Regular cardiac myocyte (primary cell): ENCODE results near the gene PTPMT1. TPM values are rescaled to one million over a fixed set of nuclear protein-coding genes. Genes with fewer than 3 reads are reported as not detected.

Experiments
- total RNA-seq: library from RNA; depleted of rRNA; stranded (reverse); fragments of >200 nt; gene quantifications from 2 replicates; pipeline ENCODE4 v1.2.3, GENCODE V29; 2014

Gene PTPMT1
- 78.8 and 90.8 TPM in 2 replicates for total RNA-seq

GRCh38 chr11:47565340-47566148 lies at the start of gene PTPMT1:
TSS of gene PTPMT1 (plus strand) at chr11:47565599. CDS start at chr11:47565623, 24 bp downstream.

GRCh38 chr11:47552566-47553405 lies 12.6 kb upstream of the PTPMT1 start, which contains the start of gene CELF1:
TSS of gene CELF1 (minus strand) at chr11:47553132. CDS start at chr11:47499523, 53,609 bp downstream.

GRCh38 chr11:47578524-47579494 lies 13.4 kb downstream of the PTPMT1 start, which contains the start of the genes KBTBD4 and NDUFS3:
TSS of gene KBTBD4 (minus strand) at chr11:47578970. CDS start at chr11:47578951, 19 bp downstream.
TSS of gene NDUFS3 (plus strand) at chr11:47579074. CDS start at chr11:47579092, 18 bp downstream.

GRCh38 chr11:47586098-47586855 lies 20.9 kb downstream of the PTPMT1 start, which contains the start of gene FAM180B:
TSS of gene FAM180B (plus strand) at chr11:47586678. CDS start at chr11:47586769, 91 bp downstream.

DNA sequence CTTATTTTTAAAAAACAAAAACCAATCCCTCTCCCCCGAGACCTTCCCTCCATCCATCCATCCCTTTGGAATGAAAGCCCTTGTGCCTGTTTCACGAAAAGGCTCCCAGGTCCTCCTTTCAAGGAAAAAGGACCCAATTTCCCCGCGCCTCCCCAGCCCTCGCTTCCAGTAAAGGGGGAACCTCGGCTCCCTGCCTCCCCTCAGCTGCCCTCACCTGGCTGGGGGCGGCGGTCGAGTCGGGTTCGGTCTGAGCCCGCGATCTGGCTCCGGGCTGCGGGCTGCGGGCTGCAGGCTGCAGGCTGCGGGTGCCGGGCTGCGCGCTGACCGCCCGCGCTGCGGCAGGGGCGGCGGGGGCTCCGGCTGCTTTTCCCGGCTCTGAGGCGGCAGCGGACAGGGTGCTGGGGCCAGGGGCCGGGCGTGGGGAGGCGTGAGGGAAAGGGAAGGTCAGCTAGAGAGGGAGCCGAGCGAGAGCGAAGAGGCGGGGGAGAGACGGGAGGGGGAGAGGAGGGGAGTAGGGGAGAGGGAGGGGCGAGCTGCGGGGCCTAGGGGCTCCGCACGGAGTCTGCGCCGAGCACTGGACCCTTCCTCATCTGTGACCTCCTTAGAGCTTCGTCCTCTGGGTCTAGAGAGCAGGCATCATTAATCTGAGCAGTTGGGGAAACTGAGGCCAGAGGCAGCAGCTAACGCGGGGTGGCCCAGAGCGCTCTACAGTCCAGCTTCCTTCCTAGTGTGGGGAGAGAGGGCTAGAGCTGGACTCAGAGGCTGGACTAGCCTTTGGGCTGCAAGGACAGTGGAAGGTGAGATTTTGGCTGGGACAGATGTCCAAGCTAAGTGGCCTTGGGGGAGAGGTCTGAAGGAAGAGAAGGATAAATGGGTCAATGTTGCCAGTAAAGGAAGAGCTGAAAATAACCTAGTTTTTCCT lies 28.8 kb downstream of the PTPMT1 start, which contains the start of gene C1QTNF4:
TSS of gene C1QTNF4 (minus strand) at position 478 of the 922 bp plus-strand sequence. CDS start 3,601 bp downstream, outside the sequence.

Other genes starting within 250 kb of the PTPMT1 start
- not detected in 2 replicates for gene MYBPC3, start 212.9 kb upstream of the PTPMT1 start, total RNA-seq
- not detected in 2 replicates for gene SPI1, start 187.1 kb upstream of the PTPMT1 start, total RNA-seq
- gene SLC39A13, start 157.0 kb upstream of the PTPMT1 start, total RNA-seq, result 65.6 and 84.8 TPM in 2 replicates
- gene PSMC3, start 139.2 kb upstream of the PTPMT1 start, total RNA-seq, result 98.1 and 287 TPM in 2 replicates
- under 0.01 and 0.19 TPM in 2 replicates for gene RAPSN, start 116.5 kb upstream of the PTPMT1 start, total RNA-seq
- 47.6 and 107 TPM in 2 replicates for gene CELF1, start 12.5 kb upstream of the PTPMT1 start, total RNA-seq
- gene KBTBD4, start 13.4 kb downstream of the PTPMT1 start, total RNA-seq, result 23.7 and 24.2 TPM in 2 replicates
- gene NDUFS3, start 13.5 kb downstream of the PTPMT1 start, total RNA-seq, result 54.1 and 112 TPM in 2 replicates
- gene FAM180B, start 21.1 kb downstream of the PTPMT1 start, total RNA-seq, result not detected in 2 replicates
- gene C1QTNF4, start 28.8 kb downstream of the PTPMT1 start, total RNA-seq, result under 0.01 TPM in 1 of 2 replicates, not detected in the other
- gene MTCH2, start 77.0 kb downstream of the PTPMT1 start, total RNA-seq, result 71.9 and 116 TPM in 2 replicates
- gene AGBL2, start 149.8 kb downstream of the PTPMT1 start, total RNA-seq, result 0.58 and 1.1 TPM in 2 replicates
- gene FNBP4, start 201.7 kb downstream of the PTPMT1 start, total RNA-seq, result 38.5 and 72.4 TPM in 2 replicates